Gastroesophageal sphincter (tissue), 4 donors: ENCODE measurements around the gene THSD4. TPM values are rescaled to one million over a fixed set of nuclear protein-coding genes. Genes with fewer than 3 reads are reported as not detected.

Source experiments
- ATAC-seq: fragments of 150-250 bp; one replicate; pipeline ENCODE4 v1.9.1; 2016; ENCODE audit warnings: mild to moderate bottlenecking, moderate library complexity
- H3K27ac ChIP-seq, 4 donors: fragments of 200-600 bp; sonication (generic) in 3 of 4; 1 replicate in 3 of 4; 2 replicates in 1 of 4; pipeline ENCODE4 v1.5.1; 2016 to 2019
- H3K27me3 ChIP-seq: fragments of 200-600 bp; sonication (generic); one replicate; pipeline ENCODE4 v1.5.1; 2019
- H3K36me3 ChIP-seq, 2 donors: fragments of 200-600 bp; sonication (generic); one replicate each; pipeline ENCODE4 v1.5.1; 2019; ENCODE audit warnings: control low read depth in 1 of 2
- H3K4me1 ChIP-seq, 3 donors: fragments of 200-600 bp; sonication (generic); 1 replicate in 2 of 3; 2 replicates in 1 of 3; pipeline ENCODE4 v1.5.1; 2016 to 2019; ENCODE audit warnings: control low read depth in 2 of 3
- H3K4me3 ChIP-seq, 2 donors: fragments of 200-600 bp; sonication (generic); one replicate each; pipeline ENCODE4 v1.5.1; 2019; ENCODE audit warnings: mild to moderate bottlenecking in 1 of 2, moderate library complexity in 1 of 2
- H3K9me3 ChIP-seq, 3 donors: fragments of 200-600 bp; sonication (generic); one replicate each; pipeline ENCODE4 v1.5.1; 2017 to 2019; ENCODE audit warnings: control low read depth in 2 of 3
- EP300 ChIP-seq: sonication (generic); formaldehyde crosslinking; IDR thresholded peaks from one replicate; pipeline ENCODE4 v1.6.1; 2017; ENCODE audit warnings: antibody characterized with exemption, mild to moderate bottlenecking
- POLR2A ChIP-seq, 2 donors: fragments of 450-650 bp; IDR thresholded peaks; one replicate each; pipeline ENCODE4 v1.6.1; 2017; ENCODE audit warnings: antibody characterized with exemption in 2 of 2, mild to moderate bottlenecking in 2 of 2, moderate library complexity in 1 of 2
- POLR2AphosphoS5 ChIP-seq: sonication (generic); formaldehyde crosslinking; IDR thresholded peaks from one replicate; pipeline ENCODE4 v1.6.1; 2017; ENCODE audit warnings: antibody characterized with exemption
- WGBS, 2 donors: methylation state at CpG; one replicate each; pipeline ENCODE4 v1.1.5; 2018; ENCODE audit warnings: low coverage in 1 of 2; 5-methylcytosine and 5-hydroxymethylcytosine counted together
- total RNA-seq, 4 donors: library from RNA; depleted of rRNA; stranded (reverse); fragments of >200 nt; gene quantifications; one replicate each; pipeline ENCODE4 v1.1.0, GENCODE V29; 2016
- TF ChIP-seq, protein P1 (sequence below), 4 experiments: fragments of 200-600 bp in 2 of 4; fragments of 450-650 bp in 2 of 4; sonication (generic) in 1 of 4; IDR thresholded peaks; one replicate each; pipeline ENCODE4 v1.5.1; 2017 to 2019; ENCODE audit warnings: antibody characterized with exemption in 4 of 4, mild to moderate bottlenecking in 2 of 4, moderate library complexity in 2 of 4

Gene THSD4
- total RNA-seq, 4 donors from 2014 or later, result 4.6 to 28.5 (median 17.6) TPM

DNA sequence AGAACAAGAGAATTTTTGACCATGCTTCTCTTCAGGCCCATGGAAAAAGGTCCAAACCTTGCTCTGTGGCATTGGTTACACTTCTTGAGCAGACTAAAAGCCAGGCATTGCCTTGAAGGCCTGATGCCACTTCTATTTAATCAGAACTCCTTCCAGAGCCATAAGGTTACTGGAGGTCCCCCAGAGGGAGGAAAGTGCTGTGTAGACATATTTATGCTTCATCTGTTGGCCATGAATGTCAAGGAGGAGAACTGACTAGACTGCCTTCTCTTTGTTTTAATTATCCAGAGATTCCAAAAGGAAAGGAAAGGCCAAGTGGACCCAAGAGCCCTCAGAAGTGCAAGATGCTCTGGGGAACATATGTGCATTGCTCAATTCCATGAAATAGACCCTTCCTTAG is 402.5 kb downstream of the THSD4 start:
- TF ChIP-seq, protein P1, sequence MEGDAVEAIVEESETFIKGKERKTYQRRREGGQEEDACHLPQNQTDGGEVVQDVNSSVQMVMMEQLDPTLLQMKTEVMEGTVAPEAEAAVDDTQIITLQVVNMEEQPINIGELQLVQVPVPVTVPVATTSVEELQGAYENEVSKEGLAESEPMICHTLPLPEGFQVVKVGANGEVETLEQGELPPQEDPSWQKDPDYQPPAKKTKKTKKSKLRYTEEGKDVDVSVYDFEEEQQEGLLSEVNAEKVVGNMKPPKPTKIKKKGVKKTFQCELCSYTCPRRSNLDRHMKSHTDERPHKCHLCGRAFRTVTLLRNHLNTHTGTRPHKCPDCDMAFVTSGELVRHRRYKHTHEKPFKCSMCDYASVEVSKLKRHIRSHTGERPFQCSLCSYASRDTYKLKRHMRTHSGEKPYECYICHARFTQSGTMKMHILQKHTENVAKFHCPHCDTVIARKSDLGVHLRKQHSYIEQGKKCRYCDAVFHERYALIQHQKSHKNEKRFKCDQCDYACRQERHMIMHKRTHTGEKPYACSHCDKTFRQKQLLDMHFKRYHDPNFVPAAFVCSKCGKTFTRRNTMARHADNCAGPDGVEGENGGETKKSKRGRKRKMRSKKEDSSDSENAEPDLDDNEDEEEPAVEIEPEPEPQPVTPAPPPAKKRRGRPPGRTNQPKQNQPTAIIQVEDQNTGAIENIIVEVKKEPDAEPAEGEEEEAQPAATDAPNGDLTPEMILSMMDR (IDR thresholded peaks at IDR 0.05), result no peak
- TF ChIP-seq POLR2A (IDR thresholded peaks at IDR 0.05), result no peak
- no peak for TF ChIP-seq POLR2AphosphoS5
- no peak for TF ChIP-seq EP300
- H3K27me3 ChIP-seq, result no peaks in the 10 kb centered on the region
- no peak overlapping the region for H3K27ac ChIP-seq
- H3K4me3 ChIP-seq, result no peak overlapping the region
- ATAC-seq, result no peak
- no peaks in the 10 kb centered on the region for H3K9me3 ChIP-seq
- H3K4me1 ChIP-seq, result no peaks in the 10 kb centered on the region
- no peaks in the 10 kb centered on the region for H3K36me3 ChIP-seq

GRCh38 chr15:71518661-71519060 is 403.4 kb downstream of the THSD4 start:
- Histone ChIP-seq H3K9me3 (no peaks in the 10 kb centered on the region), H3K27me3 (no peaks in the 10 kb centered on the region), H3K4me1 (no peaks in the 10 kb centered on the region), H3K4me3 (no peak overlapping the region), H3K27ac (no peak overlapping the region), H3K36me3 (no peaks in the 10 kb centered on the region)
- 71 to 100% methylated on average over 1 to 2 of the region's 2 CpGs for WGBS, 2 donors
- TF ChIP-seq, protein P1 (IDR thresholded peaks at IDR 0.05), result no peak
- TF ChIP-seq EP300 (no peak), POLR2AphosphoS5 (no peak), POLR2A (IDR thresholded peaks at IDR 0.05) (no peak)
- no peak for ATAC-seq

- ATAC-seq, result no peak
- Histone ChIP-seq H3K4me3 (peak overlapping the region in 1 of 2 donors; percentile 10), H3K36me3 (no peaks in the 10 kb centered on the region), H3K4me1 (peaks cover 0 to 14% (median 2%) of the 10 kb centered on the region in 3 donors), H3K27me3 (no peaks in the 10 kb centered on the region), H3K9me3 (no peaks in the 10 kb centered on the region), H3K27ac (peak overlapping the region in 1 of 4 donors; percentile 37)
- no peak for TF ChIP-seq EP300
- TF ChIP-seq, protein P1 (IDR thresholded peaks at IDR 0.05), result no peak
- TF ChIP-seq POLR2A (IDR thresholded peaks at IDR 0.05), result no peak
- TF ChIP-seq POLR2AphosphoS5, result no peak
- WGBS, 2 donors, result 0 to 14% methylated on average over 10 of the region's 10 CpGs
These were observed 411.0 kb downstream of the THSD4 start for GRCh38 chr15:71526060-71526820.

DNA sequence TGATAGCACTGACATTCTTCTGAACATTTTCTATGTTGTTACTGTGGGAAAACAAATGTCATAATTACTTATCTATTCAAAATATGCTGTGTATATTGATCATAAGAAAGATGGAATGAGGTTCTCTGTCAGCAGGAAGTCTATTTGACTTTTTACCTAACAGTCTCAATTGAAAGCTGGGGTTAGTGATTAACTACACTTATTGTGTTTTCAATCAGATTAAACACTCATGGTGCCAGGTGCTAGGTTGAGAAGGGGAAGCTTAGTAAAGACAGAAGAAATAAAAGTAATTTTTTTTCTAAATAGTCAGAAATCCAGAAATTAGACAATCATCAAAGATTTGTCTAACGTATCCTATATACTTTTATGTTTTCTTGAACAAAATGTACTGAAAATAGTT is 414.1 kb downstream of the THSD4 start:
- Histone ChIP-seq H3K27me3 (no peaks in the 10 kb centered on the region), H3K4me3 (no peak overlapping the region), H3K4me1 (peaks cover 0 to 14% (median 2%) of the 10 kb centered on the region in 3 donors), H3K9me3 (peaks cover 0 to 6% (median 0%) of the 10 kb centered on the region in 3 donors), H3K36me3 (no peaks in the 10 kb centered on the region), H3K27ac (no peak overlapping the region)
- 100% methylated on average over 1 of the region's 1 CpG for WGBS, 2 donors
- TF ChIP-seq, protein P1 (IDR thresholded peaks at IDR 0.05), result no peak
- TF ChIP-seq POLR2A (IDR thresholded peaks at IDR 0.05) (no peak), POLR2AphosphoS5 (no peak), EP300 (no peak)
- no peak for ATAC-seq

DNA sequence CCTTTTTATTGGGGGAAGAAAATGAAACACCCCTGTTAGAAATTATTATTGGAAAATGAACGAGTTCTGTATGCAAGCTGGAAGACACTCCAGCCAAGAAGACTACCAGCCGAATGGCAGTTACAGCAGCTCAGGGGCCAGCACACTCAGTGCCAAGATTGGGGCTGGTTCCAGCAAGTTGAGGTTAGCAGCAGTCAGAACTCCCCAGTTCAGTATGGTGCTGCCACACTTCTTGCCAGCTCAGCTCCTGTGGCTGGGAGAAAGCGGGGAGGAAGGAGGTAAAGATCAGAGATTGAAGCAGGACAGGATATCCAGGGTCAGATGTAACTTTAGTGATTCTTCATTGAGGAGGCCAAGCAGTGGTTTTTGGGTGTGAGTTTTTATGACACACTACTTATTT is 414.8 kb downstream of the THSD4 start:
- no peak overlapping the region for H3K27ac ChIP-seq
- no peak overlapping the region for H3K4me3 ChIP-seq
- peaks cover 0 to 14% (median 2%) of the 10 kb centered on the region in 3 donors for H3K4me1 ChIP-seq
- peaks cover 0 to 6% (median 0%) of the 10 kb centered on the region in 3 donors for H3K9me3 ChIP-seq
- TF ChIP-seq POLR2AphosphoS5, result no peak
- TF ChIP-seq, protein P1 (IDR thresholded peaks at IDR 0.05), result no peak
- TF ChIP-seq EP300, result no peak
- no peak for TF ChIP-seq POLR2A (IDR thresholded peaks at IDR 0.05)
- 92 to 100% methylated on average over 1 to 2 of the region's 3 CpGs for WGBS, 2 donors
- no peak for ATAC-seq
- H3K36me3 ChIP-seq, result no peaks in the 10 kb centered on the region
- no peaks in the 10 kb centered on the region for H3K27me3 ChIP-seq
